GM19035 (cell line): ENCODE measurements around the gene IGF2BP3.
"Not testable (repeated sequence)": the region's sequence is repeated elsewhere in the genome, so short reads cannot be mapped to it uniquely, and the experiment has no call there.

Experiments used
- ATAC-seq: cut with Tn5 transposase; IDR thresholded peaks from one replicate; pipeline ENCODE4 v1.9.1; 2021; ENCODE audit not compliant: unreplicated experiment

Gene IGF2BP3

DNA sequence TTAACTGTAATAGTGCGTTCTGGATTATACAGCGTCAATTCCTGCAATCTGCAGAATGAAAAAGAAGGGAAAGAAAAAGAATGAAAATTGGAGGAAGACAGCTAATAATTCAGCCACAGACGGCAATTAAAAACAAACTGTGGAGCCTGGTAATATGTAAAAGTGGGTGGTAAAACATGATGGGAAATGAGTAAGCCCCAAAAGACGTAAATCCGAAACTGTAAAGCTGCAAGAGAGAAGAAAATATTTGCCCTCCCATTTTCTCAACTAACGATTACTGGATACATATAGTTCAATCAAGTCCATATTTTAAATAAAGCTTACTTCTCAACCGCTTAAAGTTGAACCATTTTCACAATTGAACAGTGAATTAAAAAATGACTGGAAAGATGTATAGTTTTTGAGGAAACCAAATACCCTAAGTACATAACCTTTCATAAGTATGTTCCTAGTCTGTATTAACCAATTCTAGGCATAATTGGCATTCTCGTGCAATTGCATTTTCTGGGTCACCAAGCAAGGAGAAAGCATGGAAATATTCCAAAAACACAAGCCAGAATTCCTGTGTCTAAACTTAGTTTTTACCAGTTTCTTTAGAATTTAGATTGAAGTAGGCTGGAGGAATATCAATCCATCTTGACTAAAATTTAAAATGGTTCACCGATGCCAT, 126.3 kb downstream of the IGF2BP3 start:
- ATAC-seq: no peak

- no peak for ATAC-seq
Measured at GRCh38 chr7:23343102-23343501, 127.2 kb downstream of the IGF2BP3 start.

- no peak for ATAC-seq
Measured at GRCh38 chr7:23341846-23342598, 128.3 kb downstream of the IGF2BP3 start.

DNA sequence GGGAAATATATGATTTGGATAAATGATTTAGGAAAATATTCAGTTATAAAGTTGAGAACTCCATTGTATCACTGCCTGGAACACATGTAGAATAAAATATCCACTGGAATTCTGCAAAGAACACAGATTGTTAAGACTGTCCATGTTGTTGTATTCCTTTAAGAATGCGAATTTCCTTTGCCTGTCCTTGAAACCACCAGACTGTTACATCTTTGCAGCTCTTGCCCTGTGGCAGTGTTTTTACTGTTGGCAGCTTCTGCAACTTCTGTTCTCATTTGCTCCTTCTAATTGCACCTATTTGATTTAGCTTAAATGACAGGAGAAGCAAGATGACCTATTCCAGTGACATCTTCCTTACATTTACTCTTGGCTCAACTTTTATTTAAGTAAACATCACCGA, 131.4 kb downstream of the IGF2BP3 start:
- no peak for ATAC-seq

- no peak for ATAC-seq
Measured at GRCh38 chr7:23338439-23338838, 131.9 kb downstream of the IGF2BP3 start.

DNA sequence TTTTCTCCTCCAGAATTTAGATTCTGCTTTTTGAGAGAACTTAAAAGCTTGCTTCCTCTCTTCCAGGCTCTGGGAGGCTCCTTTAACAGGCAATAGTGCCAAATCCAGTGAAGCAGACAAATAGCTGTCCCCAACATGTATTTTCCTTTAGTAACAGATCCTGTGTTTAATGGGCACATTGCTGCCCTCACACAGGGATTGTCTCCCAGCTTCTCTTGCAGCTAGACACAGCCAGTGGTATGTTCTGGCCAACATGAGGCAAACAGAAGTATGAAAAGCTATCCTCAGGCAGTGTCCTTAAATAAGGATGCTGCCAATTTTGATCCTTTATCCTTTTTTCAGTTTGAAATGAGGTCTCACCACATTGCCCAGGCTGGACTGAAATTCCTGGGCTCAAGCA, 132.9 kb downstream of the IGF2BP3 start:
- ATAC-seq: no peak

DNA sequence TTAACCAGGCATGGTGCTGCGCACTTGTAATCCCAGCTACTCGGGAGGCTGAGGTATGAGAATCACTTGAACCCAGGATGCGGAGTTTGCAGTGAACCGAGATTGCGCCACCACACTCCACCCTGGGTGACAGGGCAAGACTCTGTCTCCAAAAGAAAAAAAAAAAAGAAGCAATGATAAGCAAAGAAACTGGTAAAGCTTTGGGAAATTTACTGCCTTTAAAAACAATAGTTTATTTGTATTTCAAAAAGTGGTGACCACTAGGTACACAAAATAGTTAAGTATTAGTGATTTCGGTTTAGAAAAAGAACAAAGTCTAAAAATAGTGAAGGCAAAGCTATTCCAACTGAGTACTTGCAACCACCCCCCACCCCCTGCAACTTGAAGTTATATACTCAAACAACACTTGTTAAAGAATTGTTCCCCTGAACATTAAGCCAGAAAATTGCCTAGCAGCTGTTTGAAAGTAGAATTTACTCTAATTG, 133.4 kb downstream of the IGF2BP3 start:
- no peak for ATAC-seq

- no peak for ATAC-seq
Measured at GRCh38 chr7:23336086-23336485, 134.2 kb downstream of the IGF2BP3 start.

DNA sequence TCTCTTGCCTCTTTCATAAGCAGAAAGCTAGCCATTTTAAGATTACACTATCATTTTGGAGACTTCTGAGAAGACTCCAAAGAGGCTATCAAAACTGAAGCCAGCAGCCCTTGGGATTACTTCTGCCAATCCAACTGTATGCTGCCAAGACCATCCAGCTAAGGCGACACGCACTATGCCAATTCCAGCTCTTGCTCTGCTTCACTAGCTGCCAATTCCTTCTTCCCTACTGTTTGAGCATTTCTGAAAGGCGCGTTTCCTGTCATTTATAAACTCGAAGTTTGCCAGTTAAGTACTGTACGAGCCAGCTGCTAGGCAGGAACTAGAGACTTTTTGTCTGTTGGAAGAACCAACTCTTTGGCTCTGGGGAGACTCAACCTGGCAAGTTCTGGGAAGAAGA, 134.7 kb downstream of the IGF2BP3 start:
- no peak for ATAC-seq

DNA sequence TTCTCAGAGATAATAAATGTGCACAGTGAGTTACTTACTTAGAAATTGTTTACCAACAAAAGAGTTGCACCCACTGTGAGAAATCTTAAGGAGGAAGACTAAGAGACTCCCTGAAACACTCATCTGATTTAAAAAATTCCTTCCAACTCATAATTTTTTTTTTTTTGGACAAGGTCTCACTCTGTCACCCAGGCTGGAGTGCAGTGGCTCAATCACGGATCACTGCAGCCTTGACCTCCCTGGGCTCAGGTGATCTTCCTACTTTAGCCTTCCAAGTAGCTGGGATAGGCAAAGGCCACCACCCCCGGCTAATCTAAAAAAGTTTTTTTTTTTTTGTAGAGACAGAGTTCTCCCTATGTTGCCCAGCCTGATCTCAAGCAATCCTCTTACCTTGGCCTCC, 135.2 kb downstream of the IGF2BP3 start:
- ATAC-seq: no peak

DNA sequence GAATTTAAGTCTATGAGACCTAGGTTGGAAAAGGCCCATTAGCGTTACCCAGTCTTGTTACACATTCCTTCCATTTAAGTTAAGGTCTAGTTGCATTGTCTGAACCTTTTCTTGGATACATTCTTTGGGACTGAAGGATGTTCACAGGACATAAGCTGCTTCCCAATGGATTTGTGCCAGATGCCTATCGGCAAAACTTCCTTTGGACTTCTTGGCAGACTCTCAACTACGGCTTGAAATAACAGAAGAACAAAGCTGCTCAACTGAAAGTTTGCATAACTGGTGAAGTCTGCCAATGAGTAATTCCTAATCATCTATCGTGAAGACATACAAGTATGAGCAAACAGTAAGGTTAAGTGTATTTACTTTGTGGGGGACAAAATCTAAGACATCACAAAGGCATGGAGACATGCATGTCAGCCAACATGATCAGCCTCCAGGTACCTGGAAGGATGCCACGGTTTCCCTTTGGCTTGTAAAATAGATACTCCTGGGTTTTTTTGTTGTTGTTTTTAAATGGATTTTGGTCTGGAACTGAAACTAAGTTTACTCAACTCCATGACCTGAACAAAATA, 135.7 kb downstream of the IGF2BP3 start:
- no peak for ATAC-seq

DNA sequence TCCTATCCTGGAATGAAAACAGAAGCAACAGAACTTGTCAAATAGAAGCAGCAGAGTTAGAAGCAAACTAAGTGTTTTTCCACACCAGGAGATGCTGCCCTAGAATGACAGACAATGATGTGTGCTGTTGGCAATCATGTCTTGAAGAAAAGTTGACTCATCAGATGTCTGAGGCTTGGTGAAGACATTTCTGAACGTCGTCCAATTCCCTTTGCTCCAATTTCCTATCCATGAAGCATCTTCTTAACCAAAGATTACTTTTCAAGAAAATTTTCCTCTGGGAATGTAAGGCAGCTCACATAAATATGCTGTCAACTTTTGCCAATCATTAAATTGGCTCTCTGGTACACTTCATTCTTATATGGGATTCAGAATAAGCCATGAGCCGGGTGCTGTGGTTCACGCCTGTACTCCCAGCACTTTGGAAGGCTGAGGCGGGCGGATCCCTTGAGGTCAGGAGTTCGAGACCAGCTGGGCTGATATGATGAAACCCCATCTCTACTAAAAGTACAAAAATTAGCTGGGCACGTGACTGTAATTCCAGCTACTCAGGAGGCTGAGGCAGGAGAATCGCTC, 136.5 kb downstream of the IGF2BP3 start:
- ATAC-seq: no peak

- no peak for ATAC-seq
Measured at GRCh38 chr7:23332910-23333612, 137.2 kb downstream of the IGF2BP3 start.

DNA sequence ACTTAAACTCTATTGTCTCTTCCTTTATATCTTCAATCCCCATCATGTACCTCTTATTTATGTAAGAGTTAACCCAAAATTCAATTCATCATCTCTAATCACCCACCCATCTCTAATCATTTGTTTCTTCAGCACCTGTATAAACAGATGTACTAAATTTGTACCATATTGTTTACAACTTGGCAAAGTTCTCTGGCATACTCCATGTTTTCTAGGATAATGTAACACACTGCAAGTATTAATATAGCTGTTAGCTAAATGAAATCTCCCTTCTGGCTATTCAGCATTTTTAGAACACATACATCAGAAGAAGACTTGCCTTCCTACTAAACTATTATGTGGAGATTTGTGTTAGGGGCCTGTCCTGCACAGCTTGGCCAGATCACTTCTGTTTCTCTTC, 138.1 kb downstream of the IGF2BP3 start:
- no peak for ATAC-seq

DNA sequence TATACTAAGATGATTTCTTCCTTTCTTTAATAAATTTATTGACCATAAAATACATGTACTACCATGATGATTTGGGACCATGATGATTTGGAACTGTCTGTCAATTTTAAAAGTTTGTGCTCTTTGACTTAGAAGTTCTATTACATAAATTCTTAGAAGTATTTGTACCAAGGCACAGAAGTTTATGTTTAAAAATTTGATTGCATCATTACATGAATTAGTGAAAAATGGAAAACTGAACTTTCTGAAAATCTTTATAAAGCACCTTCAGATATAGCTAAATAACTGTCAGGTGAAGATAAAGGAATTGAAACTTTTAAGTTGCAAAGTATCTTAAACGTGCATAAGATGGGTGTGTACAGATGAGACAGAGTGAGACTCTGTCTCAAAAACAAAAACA, 139.2 kb downstream of the IGF2BP3 start:
- ATAC-seq: no peak

DNA sequence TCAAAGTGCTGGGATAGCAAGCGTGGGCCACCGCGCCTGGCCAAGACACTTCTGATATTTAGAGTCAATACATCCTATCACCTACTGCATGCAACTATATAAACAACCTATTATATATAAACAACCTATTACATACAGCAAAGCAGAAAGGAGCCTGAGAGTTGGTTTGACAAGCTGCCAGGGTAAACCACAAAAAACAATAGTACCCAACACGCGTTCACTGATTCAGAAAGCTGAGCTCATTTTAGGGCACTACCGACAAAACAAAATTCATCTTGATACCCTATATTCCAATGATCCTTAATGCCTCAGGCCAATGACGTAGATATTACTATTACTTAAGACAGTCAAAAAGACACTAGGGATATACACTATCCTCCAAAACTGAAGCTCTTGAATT, 154.9 kb downstream of the IGF2BP3 start:
- no peak for ATAC-seq

DNA sequence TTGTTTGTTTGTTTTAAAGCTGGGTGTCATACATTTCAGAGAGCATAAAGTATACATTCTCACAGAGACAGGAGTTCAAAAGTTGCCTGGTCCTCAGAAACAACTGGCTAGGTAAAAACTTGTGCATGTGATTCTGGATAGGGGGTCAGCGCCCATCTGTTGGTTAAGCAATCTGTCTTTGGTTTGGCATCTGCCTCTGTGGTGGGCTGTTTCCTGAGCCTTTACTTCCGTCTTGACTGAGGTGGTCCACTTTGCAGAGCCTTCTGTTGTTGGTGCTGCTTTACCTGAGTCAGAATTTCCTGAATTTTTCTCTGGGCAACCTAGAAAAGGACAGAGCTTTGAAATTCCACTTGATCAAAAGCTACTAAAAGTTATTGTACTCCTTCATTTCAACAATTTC, 158.2 kb downstream of the IGF2BP3 start:
- not testable (repeated sequence) for ATAC-seq

DNA sequence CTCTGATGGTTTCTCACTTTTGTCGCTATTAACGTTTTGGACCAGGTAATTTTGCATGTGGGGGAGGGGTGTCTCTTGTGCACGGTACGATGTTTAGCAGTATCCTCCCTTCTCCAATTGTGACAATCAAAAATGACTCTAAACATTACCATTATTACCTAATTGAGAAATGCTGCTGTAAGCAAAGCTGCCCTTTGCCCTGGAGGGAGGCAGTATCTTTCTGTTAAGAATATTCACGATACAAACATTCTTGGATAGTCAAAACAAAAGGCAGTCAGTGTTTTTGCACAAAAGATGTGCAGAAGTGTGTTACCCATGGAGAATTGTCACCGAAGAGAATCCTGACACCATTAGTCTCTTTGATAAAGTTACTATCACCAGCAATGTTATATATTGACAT, 161.5 kb downstream of the IGF2BP3 start:
- ATAC-seq: no peak

GRCh38 chr7:23306936-23307521, 163.3 kb downstream of the IGF2BP3 start:
- ATAC-seq: no peak

- peak; percentile 14 for ATAC-seq
Measured at GRCh38 chr7:23299770-23300300, 170.5 kb downstream of the IGF2BP3 start.
